B cell (primary cell): ENCODE data around the gene SLC38A5. TPM values are rescaled to one million over a fixed set of nuclear protein-coding genes. Genes with fewer than 3 reads are reported as not detected.

Experiments used
- ATAC-seq: fragments of 200-7000 bp; cut with Tn5 transposase; one replicate; pipeline ENCODE4 v1.10.0; 2021; ENCODE audit warnings: low read depth, mild to moderate bottlenecking, moderate number of reproducible peaks, moderate library complexity
- CTCF ChIA-PET: fragments of 350-600 bp; sonication (Branson Sonifier 250); formaldehyde crosslinking; loops from one replicate; lab custom pipeline; 2021; ENCODE audit warnings: antibody characterized with exemption, inconsistent platforms; lab: Charles Lee
- POLR2A ChIA-PET: fragments of 350-600 bp; sonication (Branson Sonifier 250); formaldehyde crosslinking; loops from one replicate; lab custom pipeline; 2021; ENCODE audit warnings: antibody characterized with exemption; lab: Charles Lee
- DNase-seq: peaks from one replicate; pipeline ENCODE4 v3.0.0; 2013
- H2AFZ ChIP-seq: 2 replicates; pipeline ENCODE4 v1.6.1; 2012; ENCODE audit warnings: mild to moderate bottlenecking, low read depth, low read length; ENCODE audit not compliant: insufficient read depth, poor library complexity, severe bottlenecking
- H3K27ac ChIP-seq, 2 donors: 1 replicate in 1 of 2; 2 replicates in 1 of 2; pipeline ENCODE4 v1.5.1; 2012 to 2013; ENCODE audit warnings: low read length in 2 of 2, mild to moderate bottlenecking in 2 of 2, moderate library complexity in 1 of 2
- H3K27me3 ChIP-seq, 4 experiments: fragments of 200-600 bp in 1 of 4; sonication (generic) in 1 of 4; replicated peaks in 1 of 4; 1 replicate in 2 of 4; 2 replicates in 2 of 4; pipeline versions ENCODE4 v1.6.1 to v1.7.0; 2013 to 2016; ENCODE audit warnings: low read length in 3 of 4, mild to moderate bottlenecking in 2 of 4, mixed read lengths in 1 of 4, moderate library complexity in 1 of 4; ENCODE audit not compliant: insufficient read depth in 4 of 4, control insufficient read depth in 3 of 4; ENCODE audit errors: control extremely low read depth in 1 of 4
- H3K36me3 ChIP-seq, 2 experiments: replicated peaks in 1 of 2; 1 replicate in 1 of 2; 2 replicates in 1 of 2; pipeline versions ENCODE4 v1.6.1 to v1.7.1; 2013; ENCODE audit warnings: low read length in 1 of 2; ENCODE audit not compliant: insufficient read depth in 2 of 2, control insufficient read depth in 1 of 2; ENCODE audit errors: control extremely low read depth in 1 of 2, extremely low read depth in 1 of 2
- H3K4me1 ChIP-seq, 2 donors: fragments of 200-600 bp in 1 of 2; sonication (generic) in 1 of 2; 1 replicate in 1 of 2; 2 replicates in 1 of 2; pipeline versions ENCODE4 v1.5.1 to v1.6.1; 2013 to 2017; ENCODE audit warnings: low read length in 2 of 2; ENCODE audit not compliant: control insufficient read depth in 2 of 2, insufficient read depth in 2 of 2
- H3K4me2 ChIP-seq: replicated peaks from 2 replicates; pipeline ENCODE3; 2012; ENCODE audit warnings: mild to moderate bottlenecking, low read depth, low read length; ENCODE audit not compliant: poor library complexity, severe bottlenecking
- H3K4me3 ChIP-seq, 5 experiments: fragments of 200-600 bp in 1 of 5; sonication (generic) in 1 of 5; 1 replicate in 3 of 5; 2 replicates in 2 of 5; pipeline versions ENCODE4 v1.5.1 to v1.7.0; 2011 to 2016; ENCODE audit warnings: low read length in 4 of 5, mild to moderate bottlenecking in 4 of 5, low read depth in 2 of 5, control low read depth in 1 of 5, moderate library complexity in 1 of 5; ENCODE audit not compliant: insufficient read depth in 1 of 5; ENCODE audit errors: control extremely low read depth in 1 of 5, extremely low read depth in 1 of 5
- H3K79me2 ChIP-seq: fragments of 200-600 bp; sonication (generic); one replicate; pipeline ENCODE4 v1.6.0; 2016; ENCODE audit warnings: low read length; ENCODE audit not compliant: control insufficient read depth, insufficient read depth
- H3K9ac ChIP-seq: fragments of 200-600 bp; sonication (generic); 2 replicates; pipeline ENCODE4 v1.6.1; 2017; ENCODE audit warnings: mild to moderate bottlenecking, low read length, moderate library complexity
- H3K9me3 ChIP-seq, 3 donors: one replicate each; pipeline versions ENCODE4 v1.6.1 to v1.7.1; 2013; ENCODE audit warnings: low read length in 2 of 3; ENCODE audit not compliant: control insufficient read depth in 2 of 3, insufficient read depth in 1 of 3; ENCODE audit errors: control extremely low read depth in 1 of 3
- H4K20me1 ChIP-seq: 2 replicates; pipeline ENCODE4 v1.6.0; 2012; ENCODE audit warnings: mild to moderate bottlenecking, low read length; ENCODE audit not compliant: insufficient read depth, control insufficient read depth, poor library complexity, severe bottlenecking
- H3K27ac Mint-ChIP-seq: one replicate; pipeline ENCODE4 v1.8.0; 2021; ENCODE audit warnings: mixed read lengths
- H3K27me3 Mint-ChIP-seq: one replicate; pipeline ENCODE4 v1.8.0; 2021; ENCODE audit warnings: mixed read lengths
- H3K4me1 Mint-ChIP-seq: one replicate; pipeline ENCODE4 v1.8.0; 2021; ENCODE audit warnings: mixed read lengths
- H3K4me3 Mint-ChIP-seq: one replicate; pipeline ENCODE4 v1.8.0; 2021; ENCODE audit warnings: mixed read lengths
- H3K9me3 Mint-ChIP-seq: one replicate; pipeline ENCODE4 v1.8.0; 2022; ENCODE audit warnings: mixed read lengths; ENCODE audit not compliant: insufficient read depth
- CTCF ChIP-seq: fragments of 200-600 bp; IDR thresholded peaks from one replicate; pipeline ENCODE4 v1.8.0; 2022; ENCODE audit warnings: antibody characterized with exemption, mild to moderate bottlenecking
- EZH2 ChIP-seq: IDR thresholded peaks from 2 replicates; pipeline ENCODE4 v1.6.1; 2012; ENCODE audit warnings: borderline replicate concordance, low read depth, mild to moderate bottlenecking, moderate library complexity, low read length; ENCODE audit not compliant: insufficient read depth, poor library complexity, severe bottlenecking
- WGBS: methylation state at CpG from one replicate; pipeline ENCODE4 v1.1.5; 2013; ENCODE audit warnings: missing lambda C conversion rate; ENCODE audit not compliant: insufficient coverage; 5-methylcytosine and 5-hydroxymethylcytosine counted together
- intact Hi-C: fragments of 100-400 bp; cut with micrococcal nuclease; formaldehyde crosslinking; loops from one replicate; pipeline ENCODE4 v1.10.0; 2022
- polyA plus RNA-seq: library from polyadenylated mRNA; depleted of rRNA; stranded (reverse); fragments of >200 nt; gene quantifications from 2 replicates; pipeline ENCODE4 v1.2.3, GENCODE V29; 2012
- total RNA-seq, 2 donors: library from RNA; stranded (reverse); fragments of 120-200 nt in 1 of 2; gene quantifications; 1 replicate in 1 of 2; 2 replicates in 1 of 2; pipeline versions ENCODE4 v1.2.3 to v1.2.4, GENCODE V29; 2013 to 2022

SLC38A5 gene
- total and polyA plus RNA-seq, 2 donors (not counting 1 experiment from before 2014, with no cell fraction given), result 14.8 to 21.6 TPM

- Histone ChIP-seq H3K27me3 (no peaks in the 10 kb centered on the region), H3K79me2 (no peaks in the 10 kb centered on the region), H3K9me3 (no peaks in the 10 kb centered on the region), H3K9ac (no peak overlapping the region), H3K4me3 (no peak overlapping the region), H3K4me1 (no peaks in the 10 kb centered on the region), H3K27ac (no peak overlapping the region), H4K20me1 (no peaks in the 10 kb centered on the region), H3K36me3 (no peaks in the 10 kb centered on the region), H3K4me2 (no peak overlapping the region), H2AFZ (no peak overlapping the region)
- TF ChIP-seq EZH2, result no peak
- TF ChIP-seq CTCF, result no peak
- Mint-ChIP-seq H3K27ac (no peak overlapping the region), H3K4me1 (no peaks in the 10 kb centered on the region), H3K27me3 (no peaks in the 10 kb centered on the region), H3K9me3 (no peaks in the 10 kb centered on the region), H3K4me3 (no peak overlapping the region)
- WGBS, result 92% methylated on average over 2 of the region's 3 CpGs
- POLR2A ChIA-PET, result no interaction called here
- DNase-seq, result no peak
- intact Hi-C loops, result no loop called here
- CTCF ChIA-PET, result no interaction called here
- ATAC-seq, result no peak
These were observed 10.0 kb downstream of the SLC38A5 start for GRCh38 chrX:48460031-48460430.

GRCh38 chrX:48459483-48459882 lies 10.6 kb downstream of the SLC38A5 start:
- no peak overlapping the region for H3K27ac Mint-ChIP-seq
- 100% methylated on average over 2 of the region's 6 CpGs for WGBS
- H4K20me1 ChIP-seq, result no peaks in the 10 kb centered on the region
- ChIA-PET POLR2A (no interaction called here), CTCF (no interaction called here)
- no peak overlapping the region for H3K27ac ChIP-seq
- no peaks in the 10 kb centered on the region for H3K79me2 ChIP-seq
- TF ChIP-seq EZH2 (no peak), CTCF (no peak)
- no peaks in the 10 kb centered on the region for H3K27me3 Mint-ChIP-seq
- H3K9me3 Mint-ChIP-seq, result no peaks in the 10 kb centered on the region
- H3K4me3 Mint-ChIP-seq, result no peak overlapping the region
- no peak for ATAC-seq
- no peaks in the 10 kb centered on the region for H3K36me3 ChIP-seq
- H3K27me3 ChIP-seq, result no peaks in the 10 kb centered on the region
- no peak overlapping the region for H2AFZ ChIP-seq
- DNase-seq, result no peak
- no peak overlapping the region for H3K4me3 ChIP-seq
- no peaks in the 10 kb centered on the region for H3K4me1 Mint-ChIP-seq
- no peak overlapping the region for H3K9ac ChIP-seq
- no peaks in the 10 kb centered on the region for H3K9me3 ChIP-seq
- intact Hi-C loops, result no loop called here
- H3K4me1 ChIP-seq, result no peaks in the 10 kb centered on the region
- no peak overlapping the region for H3K4me2 ChIP-seq
